Measurements from ENCODE around the gene CASQ2. TPM values are rescaled to one million over a fixed set of nuclear protein-coding genes. Genes with fewer than 3 reads are reported as not detected.
A peak's percentile ranks its signal among the peaks of the same experiment; 100 is the strongest.

CASQ2 gene
- polyA plus RNA-seq, 1 experiment, result not detected

DNA sequence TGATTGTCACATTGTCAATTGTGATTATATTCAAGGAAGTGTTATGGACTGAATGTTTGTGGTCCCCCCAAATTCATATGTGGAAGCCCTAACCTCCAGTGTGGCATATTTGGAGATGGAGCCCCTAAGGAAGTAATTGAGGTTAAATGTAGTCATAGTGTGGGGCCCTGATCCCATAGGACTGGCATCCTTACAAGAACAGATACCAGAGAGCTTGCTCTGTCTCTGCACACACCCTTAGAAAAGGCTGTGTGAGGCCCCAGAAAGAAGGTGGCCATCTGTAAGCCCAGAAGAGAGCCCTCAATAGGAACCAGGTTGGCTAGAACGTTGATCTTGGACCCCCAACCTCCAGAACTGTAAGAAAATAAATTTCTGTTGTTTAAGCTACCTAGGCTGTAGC, 98.6 kb downstream of the CASQ2 start:
- no peak overlapping the region for H3K27ac ChIP-seq (ENCODE audit: low read depth, low read length)
- H3K27me3 ChIP-seq (ENCODE audit: control insufficient read depth, insufficient read depth, low read length), result no peaks in the 10 kb centered on the region
- DNase-seq (ENCODE audit: low read depth, low spot score), result no peak
- POLR2A ChIA-PET, result no interaction called here
- peaks cover 19% of the 10 kb centered on the region for H3K9me3 ChIP-seq (ENCODE audit: control insufficient read depth, insufficient read depth, low read length)
- TF ChIP-seq, protein P1, sequence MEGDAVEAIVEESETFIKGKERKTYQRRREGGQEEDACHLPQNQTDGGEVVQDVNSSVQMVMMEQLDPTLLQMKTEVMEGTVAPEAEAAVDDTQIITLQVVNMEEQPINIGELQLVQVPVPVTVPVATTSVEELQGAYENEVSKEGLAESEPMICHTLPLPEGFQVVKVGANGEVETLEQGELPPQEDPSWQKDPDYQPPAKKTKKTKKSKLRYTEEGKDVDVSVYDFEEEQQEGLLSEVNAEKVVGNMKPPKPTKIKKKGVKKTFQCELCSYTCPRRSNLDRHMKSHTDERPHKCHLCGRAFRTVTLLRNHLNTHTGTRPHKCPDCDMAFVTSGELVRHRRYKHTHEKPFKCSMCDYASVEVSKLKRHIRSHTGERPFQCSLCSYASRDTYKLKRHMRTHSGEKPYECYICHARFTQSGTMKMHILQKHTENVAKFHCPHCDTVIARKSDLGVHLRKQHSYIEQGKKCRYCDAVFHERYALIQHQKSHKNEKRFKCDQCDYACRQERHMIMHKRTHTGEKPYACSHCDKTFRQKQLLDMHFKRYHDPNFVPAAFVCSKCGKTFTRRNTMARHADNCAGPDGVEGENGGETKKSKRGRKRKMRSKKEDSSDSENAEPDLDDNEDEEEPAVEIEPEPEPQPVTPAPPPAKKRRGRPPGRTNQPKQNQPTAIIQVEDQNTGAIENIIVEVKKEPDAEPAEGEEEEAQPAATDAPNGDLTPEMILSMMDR (IDR thresholded peaks at IDR 0.05; ENCODE audit: low read depth, low read length), result no peak
- H3K4me3 ChIP-seq (ENCODE audit: low read depth, low read length), result no peak overlapping the region
- CTCF ChIA-PET, result interaction anchor here (1.0 to 5.9 kb wide), 4 partner anchors 37 to 101 kb away, joined by 3 to 48 read pairs (median 6); no protein-coding TSS in a partner anchor

DNA sequence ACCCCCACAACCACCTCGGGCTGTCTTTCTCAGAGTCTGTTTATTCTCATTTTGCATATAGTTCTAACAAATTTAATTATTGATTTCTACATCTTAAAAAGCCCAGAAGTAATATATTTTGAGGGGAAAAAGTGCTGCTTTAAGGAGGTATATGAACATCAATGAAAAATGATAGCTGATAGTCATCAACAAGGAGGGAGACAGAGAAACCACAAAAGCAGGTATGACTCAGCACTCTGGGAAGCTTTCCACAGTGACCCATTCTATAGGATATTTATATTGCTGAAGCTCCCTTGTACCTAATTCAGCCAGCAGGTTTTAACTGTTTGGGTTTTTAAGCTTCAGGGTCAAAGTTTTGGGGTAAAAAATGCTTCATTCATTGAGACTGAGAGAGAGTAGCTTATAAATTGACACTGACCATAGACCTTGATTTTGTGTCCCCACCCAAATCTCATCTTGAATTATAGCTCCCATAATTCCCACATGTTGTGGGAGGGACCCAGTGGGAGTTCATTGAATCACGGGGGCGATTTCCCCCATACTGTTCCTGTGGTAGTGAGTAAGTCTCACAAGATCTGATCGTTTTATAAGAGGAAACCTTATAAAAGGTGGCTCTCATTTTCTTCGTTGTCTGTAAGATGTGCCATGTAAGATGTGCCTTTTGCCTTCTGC, 99.4 kb downstream of the CASQ2 start:
- no peaks in the 10 kb centered on the region for H3K27me3 ChIP-seq (ENCODE audit: control insufficient read depth, insufficient read depth, low read length)
- H3K4me3 ChIP-seq (ENCODE audit: low read depth, low read length), result no peak overlapping the region
- POLR2A ChIA-PET, result interaction anchor here (0.6 to 0.9 kb wide), 2 partner anchors 10 to 35 kb away, joined by 3 to 14 read pairs; no protein-coding TSS in a partner anchor
- peak overlapping the region; percentile 73 for H3K27ac ChIP-seq (ENCODE audit: low read depth, low read length)
- DNase-seq (ENCODE audit: low read depth, low spot score), result peak; percentile 73
- CTCF ChIA-PET, result interaction anchor here (1.4 to 5.9 kb wide), 5 partner anchors 20 to 102 kb away, joined by 3 to 48 read pairs (median 4); no protein-coding TSS in a partner anchor
- TF ChIP-seq, protein P1 (IDR thresholded peaks at IDR 0.05; ENCODE audit: low read depth, low read length), result no peak
- peaks cover 19% of the 10 kb centered on the region for H3K9me3 ChIP-seq (ENCODE audit: control insufficient read depth, insufficient read depth, low read length)

DNA sequence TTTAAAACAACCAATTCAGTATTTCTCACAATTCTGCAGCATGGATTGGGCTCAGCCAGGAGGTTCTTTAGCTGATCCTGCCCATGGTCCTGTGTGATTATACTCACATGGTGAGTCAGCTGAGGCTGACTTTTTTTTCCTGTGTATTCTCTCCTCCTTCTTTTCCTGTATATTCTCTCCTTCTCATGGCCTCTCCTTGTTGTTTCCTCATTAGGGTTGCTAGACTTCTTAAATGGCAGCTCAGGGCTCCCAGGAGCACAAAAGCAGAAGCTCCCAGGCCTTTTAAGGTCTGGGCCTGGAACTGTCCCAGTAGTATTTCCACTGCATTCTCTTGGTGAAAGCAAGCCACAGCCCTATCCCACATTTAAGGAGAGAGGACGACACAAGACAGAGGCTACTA, 99.9 kb downstream of the CASQ2 start:
- POLR2A ChIA-PET, result interaction anchor here (0.6 to 0.9 kb wide), 2 partner anchors 10 to 35 kb away, joined by 3 to 14 read pairs; no protein-coding TSS in a partner anchor
- DNase-seq (ENCODE audit: low read depth, low spot score), result no peak

DNA sequence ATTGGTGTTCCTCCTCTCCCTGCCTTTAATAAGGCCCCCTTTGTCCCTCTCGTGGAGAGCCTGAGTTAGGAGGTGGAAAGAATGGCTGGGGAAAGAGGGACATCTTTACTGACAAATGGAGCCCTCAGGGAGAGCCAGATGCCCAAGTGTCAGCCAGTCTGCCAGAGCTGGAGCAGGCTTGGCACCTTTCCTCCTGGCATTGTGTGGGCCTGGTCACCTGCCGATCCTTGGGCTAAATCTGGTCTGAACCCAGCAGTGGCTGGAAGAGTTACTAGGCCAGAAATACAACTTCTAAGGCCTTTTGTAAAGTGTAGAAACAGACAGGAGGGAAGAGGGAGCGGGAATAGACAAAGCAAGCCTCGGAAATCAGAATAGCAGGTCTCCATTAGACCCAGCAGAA, 101.8 kb downstream of the CASQ2 start:
- CTCF ChIA-PET, result no interaction called here
- POLR2A ChIA-PET, result no interaction called here
- TF ChIP-seq, protein P1 (IDR thresholded peaks at IDR 0.05; ENCODE audit: low read depth, low read length), result no peak

More for the DNA sequence above, 99.9 kb downstream of the CASQ2 start:
- Histone ChIP-seq H3K4me3 (ENCODE audit: low read depth, low read length) (no peak overlapping the region), H3K27ac (ENCODE audit: low read depth, low read length) (peak overlapping the region; percentile 73), H3K9me3 (ENCODE audit: control insufficient read depth, insufficient read depth, low read length) (peaks cover 19% of the 10 kb centered on the region), H3K27me3 (ENCODE audit: control insufficient read depth, insufficient read depth, low read length) (no peaks in the 10 kb centered on the region)
- CTCF ChIA-PET, result interaction anchor here (1.4 to 5.9 kb wide), 5 partner anchors 19 to 103 kb away, joined by 3 to 48 read pairs (median 4); no protein-coding TSS in a partner anchor
- TF ChIP-seq, protein P1 (IDR thresholded peaks at IDR 0.05; ENCODE audit: low read depth, low read length), result no peak

GRCh38 chr1:115666206-115666605, 102.3 kb downstream of the CASQ2 start:
- Histone ChIP-seq H3K9me3 (ENCODE audit: control insufficient read depth, insufficient read depth, low read length) (peaks cover 19% of the 10 kb centered on the region), H3K4me3 (ENCODE audit: low read depth, low read length) (no peak overlapping the region), H3K27ac (ENCODE audit: low read depth, low read length) (no peak overlapping the region), H3K27me3 (ENCODE audit: control insufficient read depth, insufficient read depth, low read length) (no peaks in the 10 kb centered on the region)
- no peak for DNase-seq (ENCODE audit: low read depth, low spot score)
- CTCF ChIA-PET, result no interaction called here
- TF ChIP-seq, protein P1 (IDR thresholded peaks at IDR 0.05; ENCODE audit: low read depth, low read length), result no peak
- POLR2A ChIA-PET, result no interaction called here

More for the DNA sequence above, 101.8 kb downstream of the CASQ2 start:
- no peak for DNase-seq (ENCODE audit: low read depth, low spot score)
- Histone ChIP-seq H3K27ac (ENCODE audit: low read depth, low read length) (no peak overlapping the region), H3K4me3 (ENCODE audit: low read depth, low read length) (no peak overlapping the region), H3K27me3 (ENCODE audit: control insufficient read depth, insufficient read depth, low read length) (no peaks in the 10 kb centered on the region), H3K9me3 (ENCODE audit: control insufficient read depth, insufficient read depth, low read length) (peaks cover 19% of the 10 kb centered on the region)

Data from AG04450 (cell line).